GM12878 (cell line): ENCODE data around the gene ARL15. TPM values are rescaled to one million over a fixed set of nuclear protein-coding genes. Genes with fewer than 3 reads are reported as not detected.

Experiments
- ATAC-seq: fragments of 200-7000 bp; cut with Tn5 transposase; 3 replicates; pipeline ENCODE4 v1.9.1; 2020; ENCODE audit warnings: mild to moderate bottlenecking, moderate library complexity
- BruUV-seq: library from RNA; stranded (reverse); fragments of 400-500 nt; replicated peaks from 2 replicates; lab custom pipeline; 2021; lab: Mats Ljungman, UMichigan
- CTCF ChIA-PET: fragments of 300-600 bp; sonication (Branson Sonifier 250); formaldehyde crosslinking; extraction: SDS; loops from one replicate; lab custom pipeline; 2021; ENCODE audit warnings: inconsistent platforms; lab: Yijun Ruan, JAX
- POLR2A ChIA-PET: fragments of 350-600 bp; formaldehyde crosslinking; extraction: SDS; loops from one replicate; lab custom pipeline; 2021; ENCODE audit warnings: inconsistent platforms; lab: Charles Lee
- RAD21 ChIA-PET: fragments of 300-600 bp; sonication (Branson Sonifier 250); formaldehyde crosslinking; loops from one replicate; lab custom pipeline; 2023; ENCODE audit warnings: antibody characterized with exemption; ENCODE audit not compliant: unreplicated experiment; lab: Charles Lee
- SMC1A ChIA-PET: fragments of 300-600 bp; sonication (Branson Sonifier 250); formaldehyde crosslinking; loops from one replicate; lab custom pipeline; 2023; ENCODE audit not compliant: unreplicated experiment, uncharacterized antibody; lab: Charles Lee
- DNase-seq: peaks from one replicate; pipeline ENCODE4 v3.0.0-alpha.2; 2011; ENCODE audit warnings: low read depth, low spot score
- FAIRE-seq: peaks from 3 replicates; lab custom pipeline; 2011; peaks lifted over from hg19 to GRCh38; lab: Jason Lieb, UNC
- H2AFZ ChIP-seq: 2 replicates; pipeline ENCODE4 v1.6.0; 2011; ENCODE audit warnings: low read depth, low read length, control low read depth; ENCODE audit not compliant: control insufficient read depth
- H3K27ac ChIP-seq: 2 replicates; pipeline ENCODE4 v1.5.1; 2011; ENCODE audit warnings: control low read depth; ENCODE audit not compliant: control insufficient read depth, insufficient read depth
- H3K27me3 ChIP-seq, 2 experiments: replicated peaks in 1 of 2; 2 replicates each; pipeline versions ENCODE4 v1.6.0 to v1.6.1; 2011; ENCODE audit warnings: low read length in 1 of 2; ENCODE audit not compliant: control insufficient read depth in 2 of 2, insufficient read depth in 2 of 2
- H3K36me3 ChIP-seq, 2 experiments: 2 replicates each; pipeline ENCODE4 v1.5.1; 2011; ENCODE audit warnings: low read length in 1 of 2; ENCODE audit not compliant: control insufficient read depth in 2 of 2, insufficient read depth in 2 of 2
- H3K4me1 ChIP-seq: 2 replicates; pipeline ENCODE4 v1.6.1; 2011; ENCODE audit warnings: mild to moderate bottlenecking, low read length, moderate library complexity, mixed read lengths; ENCODE audit not compliant: control insufficient read depth, insufficient read depth
- H3K4me2 ChIP-seq: 2 replicates; pipeline ENCODE4 v1.6.0; 2011; ENCODE audit warnings: control low read depth; ENCODE audit not compliant: control insufficient read depth, insufficient read depth
- H3K4me3 ChIP-seq: fragments of 200-600 bp; sonication (generic); 2 replicates; pipeline ENCODE4 v1.5.1; 2016
- H3K79me2 ChIP-seq: 2 replicates; pipeline ENCODE4 v1.6.0; 2011; ENCODE audit warnings: low read length; ENCODE audit not compliant: control insufficient read depth, insufficient read depth
- H3K9ac ChIP-seq: 2 replicates; pipeline ENCODE4 v1.8.0; 2011; ENCODE audit warnings: low read length, control low read depth, mixed read lengths; ENCODE audit not compliant: control insufficient read depth, insufficient read depth
- H3K9me3 ChIP-seq: replicated peaks from 3 replicates; pipeline ENCODE4 v1.5.1; 2011; ENCODE audit warnings: mild to moderate bottlenecking, low read length; ENCODE audit not compliant: control insufficient read depth, insufficient read depth
- H4K20me1 ChIP-seq: 2 replicates; pipeline ENCODE4 v1.6.0; 2011; ENCODE audit not compliant: control insufficient read depth, insufficient read depth
- CREB1 ChIP-seq: IDR thresholded peaks from 2 replicates; pipeline ENCODE4 v1.6.1; 2012; ENCODE audit warnings: low read depth, mild to moderate bottlenecking, inconsistent platforms
- EED ChIP-seq: sonication (generic); IDR thresholded peaks from 2 replicates; pipeline ENCODE4 v1.6.1; 2016; ENCODE audit warnings: antibody characterized with exemption, low read depth
- KLF5 ChIP-seq: fragments of 450-650 bp; IDR thresholded peaks from 2 replicates; pipeline ENCODE4 v1.6.1; 2014; ENCODE audit warnings: mild to moderate bottlenecking; ENCODE audit not compliant: partially characterized antibody
- SMARCA5 ChIP-seq: fragments of 450-650 bp; IDR thresholded peaks from 2 replicates; pipeline ENCODE4 v1.6.1; 2017; ENCODE audit warnings: mild to moderate bottlenecking
- WGBS: methylation state at CpG from one replicate; pipeline ENCODE4 v1.1.6; 2016; ENCODE audit warnings: low lambda C conversion rate; ENCODE audit not compliant: insufficient replicate concordance, insufficient coverage; ENCODE audit errors: missing lambda C conversion rate; 5-methylcytosine and 5-hydroxymethylcytosine counted together
- in situ Hi-C: fragments of 300-500 bp; cut with MboI; formaldehyde crosslinking; loops from 9 replicates; pipeline ENCODE4 v1.14.3; 2018; ENCODE audit warnings: mixed read lengths
- intact Hi-C: fragments of 100-400 bp; cut with micrococcal nuclease; formaldehyde crosslinking; loops from one replicate; pipeline ENCODE4 v1.14.2; 2022; ENCODE audit not compliant: unreplicated experiment
- polyA plus RNA-seq, 11 experiments: library from polyadenylated mRNA; depleted of rRNA in 4 of 11; unstranded in 6 of 11; stranded (reverse) in 5 of 11; fragments of >200 nt; fragmentation: Nextera tagmentation in 4 of 11; fragmentation: Illumina TruSeq in 1 of 11; extraction: Ambion mirVana in 4 of 11; extraction: Trizol in 1 of 11; gene quantifications; 1 replicate in 1 of 11; 2 replicates in 10 of 11; pipeline versions ENCODE4 v1.2.1 to v1.2.3, GENCODE V29; 2011 to 2016; ENCODE audit warnings: inconsistent platforms in 2 of 11, missing spikeins in 2 of 11, low read depth in 1 of 11
- total RNA-seq, 4 experiments: library from RNA; depleted of rRNA in 3 of 4; stranded (reverse); fragments of >200 nt in 3 of 4; fragmentation: Illumina TruSeq in 1 of 4; extraction: Trizol in 1 of 4; gene quantifications; 2 replicates each; pipeline versions ENCODE4 v1.2.1 to v1.2.3, GENCODE V29; 2013 to 2021
- TF ChIP-seq, protein P1 (sequence below): fragments of 450-650 bp; IDR thresholded peaks from 2 replicates; pipeline ENCODE4 v1.6.1; 2017; ENCODE audit warnings: mild to moderate bottlenecking, low read depth, inconsistent platforms; ENCODE audit not compliant: poor library complexity, severe bottlenecking

The ARL15 gene
- total and polyA plus RNA-seq, 10 of the 15 experiments (the other 5 are each of a cell fraction or from before 2014, with no cell fraction given): 3.6 to 11.0 (median 7.7) TPM

DNA sequence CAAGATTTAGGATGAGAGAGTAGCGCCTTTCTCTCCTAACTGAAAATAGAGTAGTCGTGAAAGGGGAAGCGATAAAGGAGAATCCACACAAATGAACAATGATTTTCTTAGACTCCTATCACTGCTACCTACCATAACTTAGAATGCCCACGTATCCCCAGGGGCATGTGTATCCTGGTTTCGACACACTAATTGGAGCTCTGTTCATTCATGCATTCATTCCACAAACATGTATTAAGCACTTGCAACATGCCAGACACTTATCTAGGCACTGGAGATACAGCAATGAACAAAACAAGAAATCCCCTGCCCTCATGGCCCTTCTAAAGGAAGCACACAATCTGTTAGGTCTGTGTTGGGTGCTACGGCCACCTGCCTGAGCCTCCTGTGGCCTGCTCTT lies 40.0 kb downstream of the ARL15 start:
- no peaks in the 10 kb centered on the region for H3K4me1 ChIP-seq
- no peaks in the 10 kb centered on the region for H3K9me3 ChIP-seq
- H2AFZ ChIP-seq: no peak overlapping the region
- POLR2A ChIA-PET: no interaction called here
- no peaks in the 10 kb centered on the region for H3K36me3 ChIP-seq
- TF ChIP-seq EED (no peak), CREB1 (no peak), SMARCA5 (no peak)
- TF ChIP-seq, all 136 proteins: peak for 0
- no peaks in the 10 kb centered on the region for H3K79me2 ChIP-seq
- DNase-seq: no peak
- H3K9ac ChIP-seq: no peak overlapping the region
- ChIA-PET CTCF (no interaction called here), SMC1A (no interaction called here), RAD21 (no interaction called here)
- BruUV-seq: no TSS peak
- in situ Hi-C loops (no loop called here), intact Hi-C loops (no loop called here)
- H3K4me3 ChIP-seq: no peak overlapping the region
- no peak for FAIRE-seq
- H3K27me3 ChIP-seq: no peaks in the 10 kb centered on the region
- 77% methylated on average over 6 of the region's 6 CpGs for WGBS
- ATAC-seq: no peak
- H3K27ac ChIP-seq: no peak overlapping the region
- no peak overlapping the region for H3K4me2 ChIP-seq
- H4K20me1 ChIP-seq: 0 out of 2 replicates have a peak, but pooled peaks cover 3% of the 10 kb centered on the region

DNA sequence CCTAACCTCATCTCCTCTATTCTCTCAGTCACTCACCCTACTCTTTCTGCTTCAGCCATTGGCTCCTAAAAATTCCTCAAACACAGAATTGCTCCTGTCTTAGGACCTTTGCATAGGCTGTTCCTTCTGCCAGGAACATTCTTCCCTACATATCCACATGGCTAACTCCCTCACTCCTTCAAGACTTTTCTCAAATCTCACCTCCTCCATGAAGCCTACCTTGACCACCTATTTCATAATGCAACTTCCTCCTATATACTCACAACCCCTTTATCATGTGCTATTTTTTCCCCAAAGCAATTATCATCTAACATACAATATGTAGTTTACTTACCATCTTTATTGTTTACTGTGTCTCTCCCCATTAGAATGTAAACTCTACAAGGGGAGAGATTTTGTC lies 45.8 kb downstream of the ARL15 start:
- H3K4me2 ChIP-seq: no peak overlapping the region
- no peaks in the 10 kb centered on the region for H3K36me3 ChIP-seq
- TF ChIP-seq, protein P1, sequence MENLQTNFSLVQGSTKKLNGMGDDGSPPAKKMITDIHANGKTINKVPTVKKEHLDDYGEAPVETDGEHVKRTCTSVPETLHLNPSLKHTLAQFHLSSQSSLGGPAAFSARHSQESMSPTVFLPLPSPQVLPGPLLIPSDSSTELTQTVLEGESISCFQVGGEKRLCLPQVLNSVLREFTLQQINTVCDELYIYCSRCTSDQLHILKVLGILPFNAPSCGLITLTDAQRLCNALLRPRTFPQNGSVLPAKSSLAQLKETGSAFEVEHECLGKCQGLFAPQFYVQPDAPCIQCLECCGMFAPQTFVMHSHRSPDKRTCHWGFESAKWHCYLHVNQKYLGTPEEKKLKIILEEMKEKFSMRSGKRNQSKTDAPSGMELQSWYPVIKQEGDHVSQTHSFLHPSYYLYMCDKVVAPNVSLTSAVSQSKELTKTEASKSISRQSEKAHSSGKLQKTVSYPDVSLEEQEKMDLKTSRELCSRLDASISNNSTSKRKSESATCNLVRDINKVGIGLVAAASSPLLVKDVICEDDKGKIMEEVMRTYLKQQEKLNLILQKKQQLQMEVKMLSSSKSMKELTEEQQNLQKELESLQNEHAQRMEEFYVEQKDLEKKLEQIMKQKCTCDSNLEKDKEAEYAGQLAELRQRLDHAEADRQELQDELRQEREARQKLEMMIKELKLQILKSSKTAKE: no peak
- no peak for TF ChIP-seq KLF5
- TF ChIP-seq, all 136 proteins: peak for 0
- SMC1A ChIA-PET: interaction anchor here (1.5 kb wide), 1 partner anchor 21 kb away, joined by 3 read pairs; no protein-coding TSS in a partner anchor
- POLR2A ChIA-PET: no interaction called here
- no peaks in the 10 kb centered on the region for H3K9me3 ChIP-seq
- FAIRE-seq (no peak), ATAC-seq (no peak), DNase-seq (no peak)
- H2AFZ ChIP-seq: no peak overlapping the region
- no peak overlapping the region for H3K27ac ChIP-seq
- intact Hi-C loops (no loop called here), in situ Hi-C loops (no loop called here)
- no peaks in the 10 kb centered on the region for H3K4me1 ChIP-seq
- RAD21 ChIA-PET: no interaction called here
- CTCF ChIA-PET: no interaction called here
- no peak overlapping the region for H3K9ac ChIP-seq
- H3K4me3 ChIP-seq: no peak overlapping the region
- no peaks in the 10 kb centered on the region for H4K20me1 ChIP-seq
- BruUV-seq: no TSS peak
- no peaks in the 10 kb centered on the region for H3K79me2 ChIP-seq
- no peaks in the 10 kb centered on the region for H3K27me3 ChIP-seq
